T47D (cell line): ENCODE measurements around the gene RANBP17.
A peak's percentile ranks its signal among the peaks of the same experiment; 100 is the strongest.
"Not testable (repeated sequence)": the region's sequence is repeated elsewhere in the genome, so short reads cannot be mapped to it uniquely, and the experiment has no call there.

Experiments
- DNase-seq, 2 experiments: peaks; one replicate each; pipeline versions ENCODE4 v3.0.0 to v3.0.0-alpha.2; 2011 to 2012; ENCODE audit warnings: low read depth in 1 of 2, low spot score in 1 of 2
- JUND ChIP-seq: IDR thresholded peaks from 2 replicates; pipeline ENCODE4 v1.6.1; 2012; ENCODE audit warnings: low read depth
- in situ Hi-C: cut with HindIII; loops from 2 replicates; pipeline ENCODE4 v1.10.0; 2016; ENCODE audit warnings: low sequenced_read_pairs, low pct_unique_long_range_greater_than_20kb

RANBP17 gene

GRCh38 chr5:170923910-170924620 lies 62.2 kb downstream of the RANBP17 start:
- DNase-seq, result no peak
- no peak for TF ChIP-seq JUND
- in situ Hi-C loops, result no loop called here

GRCh38 chr5:170935534-170936218 lies 73.9 kb downstream of the RANBP17 start:
- in situ Hi-C loops, result not testable (repeated sequence)

DNA sequence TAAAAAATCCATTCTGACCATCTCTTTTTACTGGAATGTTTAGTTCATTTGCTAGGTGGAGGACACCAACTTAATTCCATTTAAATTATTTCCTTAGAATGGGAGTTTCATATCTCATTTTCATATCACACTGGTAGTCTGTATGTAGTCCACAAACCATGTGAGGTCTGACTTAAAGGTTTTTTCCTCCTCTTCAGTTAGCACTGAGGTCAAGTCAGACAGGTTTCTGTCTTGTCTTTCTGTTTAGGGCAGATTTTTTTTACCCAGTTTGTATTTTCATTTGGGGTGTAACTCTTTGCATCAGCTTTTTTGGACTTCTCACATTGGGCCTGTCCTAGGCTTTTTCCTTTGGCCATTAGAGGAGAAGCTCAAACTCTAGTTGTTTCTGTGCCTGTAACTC lies 75.3 kb downstream of the RANBP17 start:
- in situ Hi-C loops, result no loop called here
- no peak for TF ChIP-seq JUND
- DNase-seq, result no peak

More at GRCh38 chr5:170935534-170936218, 73.9 kb downstream of the RANBP17 start:
- peak in 1 of 2 experiments; percentile 53 for DNase-seq

DNA sequence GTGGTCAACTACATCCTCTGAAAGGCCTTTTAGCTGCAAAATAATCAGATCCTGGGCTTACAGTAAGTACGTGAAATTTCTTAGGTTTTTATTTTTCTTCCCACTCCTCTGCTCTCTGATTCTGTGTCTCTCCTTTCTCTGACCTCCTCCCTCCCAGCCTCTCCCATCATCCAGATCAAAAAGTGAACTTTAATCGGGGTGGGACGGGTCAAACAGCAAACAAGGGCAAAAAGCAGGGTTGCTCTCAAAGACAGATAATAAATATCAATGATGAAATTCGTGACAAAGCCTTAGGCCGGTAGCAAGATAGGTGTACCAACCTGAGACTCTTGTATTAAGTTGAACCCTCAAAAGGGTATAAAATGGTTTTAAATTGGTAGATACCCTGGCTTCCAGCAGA lies 76.1 kb downstream of the RANBP17 start:
- in situ Hi-C loops, result no loop called here
- TF ChIP-seq JUND, result no peak
- no peak for DNase-seq

GRCh38 chr5:170939178-170939577 lies 77.4 kb downstream of the RANBP17 start:
- in situ Hi-C loops, result no loop called here
- TF ChIP-seq JUND, result no peak
- no peak for DNase-seq

DNA sequence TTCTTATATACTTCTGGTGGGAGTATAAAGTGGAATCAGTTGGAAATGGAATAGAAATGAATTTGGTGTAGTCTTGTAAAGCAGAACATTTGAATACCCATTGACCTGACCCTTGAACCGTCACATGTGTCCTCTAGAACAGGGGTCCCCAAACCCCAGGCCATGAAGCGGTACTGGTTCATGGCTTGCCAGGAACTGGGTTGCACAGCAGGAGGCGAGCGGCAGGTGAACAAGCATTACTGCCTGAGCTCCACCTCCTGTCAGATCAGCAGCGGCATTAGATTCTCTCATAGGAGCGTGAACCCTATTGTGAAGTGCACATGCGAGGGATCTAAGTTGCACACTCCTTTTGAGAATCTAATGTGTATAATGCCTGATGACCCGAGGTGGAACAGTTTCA lies 80.0 kb downstream of the RANBP17 start:
- no peak for DNase-seq
- TF ChIP-seq JUND, result no peak

DNA sequence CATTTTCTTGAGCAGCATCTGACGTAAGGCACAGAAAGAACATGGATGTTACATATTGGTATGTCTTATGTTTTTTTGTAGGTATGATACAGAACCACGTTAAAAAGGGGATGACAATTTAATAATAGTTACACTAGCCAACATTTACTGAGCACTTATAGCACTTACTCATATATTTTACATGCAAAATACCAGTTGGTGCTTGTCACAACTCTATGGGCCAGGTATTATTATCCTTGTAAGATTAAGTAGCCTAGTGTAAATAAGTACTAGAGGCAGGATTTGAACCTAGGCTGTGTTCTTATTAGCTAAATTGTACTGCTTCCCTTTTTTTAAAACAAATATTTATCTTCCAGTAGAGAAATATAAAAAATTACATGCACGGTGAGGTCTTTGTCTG lies 83.5 kb downstream of the RANBP17 start:
- in situ Hi-C loops, result no loop called here
- DNase-seq, result no peak
- TF ChIP-seq JUND, result no peak

More for the DNA sequence above, 80.0 kb downstream of the RANBP17 start:
- in situ Hi-C loops, result no loop called here

DNA sequence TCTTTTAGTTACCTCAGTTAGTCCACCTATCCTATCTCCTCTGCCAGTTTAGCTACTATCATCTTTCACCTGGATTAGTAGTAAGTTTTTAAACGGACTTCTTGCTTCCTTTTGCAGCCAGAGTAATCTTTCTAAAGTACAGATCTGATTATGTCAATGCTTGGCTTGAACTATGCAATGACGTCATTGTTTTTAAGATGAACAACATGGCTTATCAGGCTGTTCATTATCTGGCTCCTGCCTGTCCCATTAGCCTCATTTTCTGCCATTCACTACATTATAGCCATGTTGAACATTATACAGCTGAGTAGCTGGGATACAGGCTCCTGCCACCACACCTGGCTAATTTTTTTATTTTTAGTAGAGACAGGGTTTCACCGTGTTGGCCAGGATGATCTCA lies 98.7 kb downstream of the RANBP17 start:
- no peak for TF ChIP-seq JUND
- DNase-seq, result no peak
- in situ Hi-C loops, result no loop called here

DNA sequence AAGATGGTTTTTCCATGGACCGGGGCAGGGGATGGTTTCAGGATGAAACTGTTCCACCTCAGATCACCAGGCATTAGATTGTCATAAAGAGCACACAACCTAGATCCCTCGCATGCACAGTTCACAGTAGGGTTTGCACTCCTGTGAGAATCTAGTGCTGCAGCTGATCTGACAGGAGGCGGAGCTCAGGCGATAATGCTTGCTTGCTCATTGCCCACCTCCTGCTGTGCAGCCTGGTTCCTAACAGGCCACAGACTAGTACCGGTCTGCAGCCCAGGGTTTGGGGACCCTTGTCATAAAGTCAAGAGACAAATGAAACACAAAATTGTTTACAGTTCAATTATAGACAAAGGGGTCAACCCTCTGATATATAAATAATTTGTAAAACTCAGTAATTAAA lies 101.7 kb downstream of the RANBP17 start:
- no peak for DNase-seq
- in situ Hi-C loops, result no loop called here
- TF ChIP-seq JUND, result no peak

GRCh38 chr5:170974461-170974860 lies 112.6 kb downstream of the RANBP17 start:
- TF ChIP-seq JUND, result no peak
- no peak for DNase-seq
- in situ Hi-C loops, result no loop called here

GRCh38 chr5:170980261-170980660 lies 118.4 kb downstream of the RANBP17 start:
- in situ Hi-C loops, DNase-seq: not testable (repeated sequence)

GRCh38 chr5:170985486-170985885 lies 123.7 kb downstream of the RANBP17 start:
- in situ Hi-C loops, result no loop called here
- no peak for TF ChIP-seq JUND
- no peak for DNase-seq

DNA sequence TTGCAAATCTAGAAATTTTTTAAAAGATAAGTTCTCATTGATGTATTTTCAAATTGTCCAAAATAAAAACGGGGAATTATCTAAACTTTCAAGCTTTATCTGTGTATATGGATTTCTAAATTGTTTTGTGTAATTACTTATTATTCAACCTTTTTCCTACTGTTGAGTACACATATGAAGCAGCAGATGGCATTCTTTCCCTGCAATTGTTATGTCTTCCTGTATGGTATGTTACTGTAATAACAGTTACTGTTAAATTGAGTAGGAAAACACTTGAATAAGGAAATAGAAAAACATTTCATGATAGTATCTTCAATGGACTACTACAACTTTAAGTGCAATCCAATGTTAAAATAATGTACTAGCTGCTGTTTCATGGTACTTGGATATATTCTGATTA lies 124.8 kb downstream of the RANBP17 start:
- in situ Hi-C loops, result no loop called here
- no peak for TF ChIP-seq JUND
- peak in 1 of 2 experiments; percentile 38 for DNase-seq
